Kidney epithelial cell (primary cell): Measurements from ENCODE around the gene VPREB3. TPM values are rescaled to one million over a fixed set of nuclear protein-coding genes. Genes with fewer than 3 reads are reported as not detected.

Experiments
- DNase-seq: peaks from one replicate; pipeline ENCODE4 v3.0.0-alpha.2; 2010; ENCODE audit warnings: low read depth
- H3K27me3 ChIP-seq: 2 replicates; pipeline ENCODE4 v1.6.0; 2011; ENCODE audit warnings: low read length; ENCODE audit not compliant: control insufficient read depth, insufficient read depth
- H3K36me3 ChIP-seq: 2 replicates; pipeline ENCODE4 v1.5.1; 2011; ENCODE audit warnings: low read length; ENCODE audit not compliant: control insufficient read depth, insufficient read depth
- H3K4me3 ChIP-seq: 2 replicates; pipeline ENCODE4 v1.5.1; 2011; ENCODE audit warnings: low read depth, mild to moderate bottlenecking, control low read depth, low read length
- CTCF ChIP-seq: IDR thresholded peaks from 2 replicates; pipeline ENCODE4 v1.5.1; 2011; ENCODE audit warnings: mild to moderate bottlenecking, moderate library complexity, low read length, control low read depth, inconsistent platforms; ENCODE audit not compliant: insufficient read depth, poor library complexity, severe bottlenecking
- total RNA-seq: library from RNA; depleted of rRNA; stranded (reverse); fragments of >200 nt; gene quantifications from 2 replicates; pipeline ENCODE4 v1.2.3, GENCODE V29; 2015

VPREB3 gene
- total RNA-seq, 1 donor from 2014 or later: not detected

GRCh38 chr22:23750714-23751440, 3.3 kb downstream of the VPREB3 start, which contains the start of gene ZNF70:
ZNF70 (minus strand) TSS chr22:23751112; CDS start chr22:23745140, 5,972 bp downstream.
- peak; percentile 48 for DNase-seq

DNA sequence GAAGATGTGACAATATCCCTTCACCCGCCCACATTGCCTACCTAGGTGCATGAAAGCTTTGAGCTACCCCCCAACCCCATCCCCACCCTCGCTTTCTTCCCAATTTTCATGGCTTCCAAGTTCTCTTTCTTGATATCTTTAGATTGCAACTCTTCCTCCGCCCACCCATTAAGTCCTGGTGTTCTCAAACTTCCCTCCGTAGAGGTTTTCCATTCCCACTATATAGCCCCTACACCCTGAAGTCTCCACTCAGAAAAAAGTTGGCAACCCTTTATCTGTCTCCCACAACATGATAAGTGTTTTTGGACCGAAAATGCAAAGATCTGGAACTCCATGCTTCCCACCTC, 3.9 kb downstream of the VPREB3 start:
- no peaks in the 10 kb centered on the region for H3K27me3 ChIP-seq
- H3K36me3 ChIP-seq: peaks cover 1% of the 10 kb centered on the region
- DNase-seq: no peak
- H3K4me3 ChIP-seq: peak overlapping the region; percentile 68
- no peak for TF ChIP-seq CTCF

More at GRCh38 chr22:23750714-23751440, 3.3 kb downstream of the VPREB3 start, which contains the start of gene ZNF70:
- no peaks in the 10 kb centered on the region for H3K36me3 ChIP-seq
- no peaks in the 10 kb centered on the region for H3K27me3 ChIP-seq
- TF ChIP-seq CTCF: peak; percentile 21
- peak within 1 kb of the TSS; percentile 75 for H3K4me3 ChIP-seq

DNA sequence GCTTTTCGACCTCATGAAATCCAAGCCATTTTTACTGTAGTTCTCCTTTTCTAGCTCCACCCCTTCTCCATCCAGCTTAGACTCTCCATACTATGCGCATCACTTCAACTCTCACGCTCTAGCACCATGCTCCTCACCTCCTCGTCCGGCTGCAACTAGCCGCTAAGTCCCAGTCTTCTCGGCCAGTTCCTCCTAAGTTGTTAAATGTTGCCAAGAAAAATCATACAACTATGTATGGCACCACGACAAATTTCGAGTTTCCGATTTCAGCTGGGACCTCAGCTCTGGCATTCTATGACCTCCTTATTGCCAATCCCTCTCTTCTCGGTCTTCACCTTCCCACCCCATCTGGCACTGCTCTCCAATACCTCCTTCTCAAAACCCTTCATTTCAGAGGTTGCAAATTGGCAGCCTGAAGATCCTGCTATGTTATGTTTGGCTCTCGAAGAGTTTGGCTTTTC, 4.4 kb downstream of the VPREB3 start:
- peaks cover 1% of the 10 kb centered on the region for H3K36me3 ChIP-seq
- TF ChIP-seq CTCF: no peak
- no peak overlapping the region for H3K4me3 ChIP-seq
- DNase-seq: no peak
- H3K27me3 ChIP-seq: no peaks in the 10 kb centered on the region

- TF ChIP-seq CTCF: no peak
- no peaks in the 10 kb centered on the region for H3K27me3 ChIP-seq
- peaks cover 1% of the 10 kb centered on the region for H3K36me3 ChIP-seq
- DNase-seq: no peak
- no peak overlapping the region for H3K4me3 ChIP-seq
Measured at GRCh38 chr22:23745791-23746190, 8.4 kb downstream of the VPREB3 start.

- no peaks in the 10 kb centered on the region for H3K27me3 ChIP-seq
- DNase-seq: no peak
- H3K4me3 ChIP-seq: no peak overlapping the region
- H3K36me3 ChIP-seq: peaks cover 1% of the 10 kb centered on the region
- TF ChIP-seq CTCF: no peak
Measured at GRCh38 chr22:23744485-23744884, 9.7 kb downstream of the VPREB3 start.

- no peak for TF ChIP-seq CTCF
- H3K4me3 ChIP-seq: no peak overlapping the region
- no peak for DNase-seq
- no peaks in the 10 kb centered on the region for H3K27me3 ChIP-seq
- peaks cover 1% of the 10 kb centered on the region for H3K36me3 ChIP-seq
Measured at GRCh38 chr22:23744001-23744400, 10.2 kb downstream of the VPREB3 start.
